8988T (cell line): ENCODE results near the gene GPI.
A peak's percentile ranks its signal among the peaks of the same experiment; 100 is the strongest.
"Not testable (repeated sequence)": the region's sequence is repeated elsewhere in the genome, so short reads cannot be mapped to it uniquely, and the experiment has no call there.

Source experiments
- DNase-seq: peaks from one replicate; pipeline ENCODE4 v3.0.0; 2011

Gene GPI

DNA sequence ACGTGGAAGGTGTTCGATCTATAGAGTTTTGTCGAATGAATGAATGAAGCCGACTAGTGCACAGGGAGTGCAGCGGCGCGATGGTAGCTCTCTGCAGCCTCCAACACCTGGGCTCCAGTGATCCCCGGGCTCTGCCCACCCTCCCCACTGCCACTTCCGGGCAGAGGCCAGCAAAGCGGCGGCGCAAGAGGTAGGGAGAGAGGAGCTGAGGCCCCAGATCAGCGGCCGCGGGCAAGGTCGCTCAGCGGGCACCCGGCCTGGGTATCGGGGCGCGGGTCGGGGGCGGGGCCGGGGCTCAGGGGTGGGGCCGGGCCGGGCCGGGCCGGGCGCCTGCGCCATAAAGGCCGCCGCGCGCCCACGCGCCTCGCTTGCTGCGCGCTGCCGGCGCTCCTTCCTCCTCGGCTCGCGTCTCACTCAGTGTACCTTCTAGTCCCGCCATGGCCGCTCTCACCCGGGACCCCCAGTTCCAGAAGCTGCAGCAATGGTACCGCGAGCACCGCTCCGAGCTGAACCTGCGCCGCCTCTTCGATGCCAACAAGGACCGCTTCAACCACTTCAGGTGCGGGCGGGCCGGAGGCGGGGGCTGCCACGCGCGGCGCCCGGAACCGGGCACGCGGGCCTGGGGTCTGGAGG, at the start of gene GPI:
GPI (plus strand) TSS at position 367 of the 633 bp plus-strand sequence; CDS start at position 438, 71 bp downstream.
- DNase-seq = peak; percentile 81

DNA sequence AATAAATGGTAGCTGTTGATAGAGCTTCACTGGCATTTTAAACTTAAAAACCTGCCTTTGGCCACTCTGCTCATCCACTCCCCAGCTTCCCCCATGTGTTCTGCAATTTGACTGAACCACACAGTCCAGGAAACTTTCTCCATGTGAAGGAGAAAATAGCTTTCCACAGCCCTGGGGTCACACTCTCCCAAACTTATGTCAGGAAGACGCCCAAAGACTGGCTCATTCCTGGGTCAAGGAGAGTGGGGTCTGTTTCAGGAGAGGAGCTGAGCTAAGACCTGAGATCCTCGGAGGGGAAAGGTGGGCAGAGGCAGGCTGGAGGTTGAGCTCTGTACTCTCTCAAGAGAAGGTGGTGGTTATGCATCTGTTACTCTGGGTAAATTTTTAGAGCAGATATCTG, 48.7 kb upstream of the GPI start:
- no peak for DNase-seq

DNA sequence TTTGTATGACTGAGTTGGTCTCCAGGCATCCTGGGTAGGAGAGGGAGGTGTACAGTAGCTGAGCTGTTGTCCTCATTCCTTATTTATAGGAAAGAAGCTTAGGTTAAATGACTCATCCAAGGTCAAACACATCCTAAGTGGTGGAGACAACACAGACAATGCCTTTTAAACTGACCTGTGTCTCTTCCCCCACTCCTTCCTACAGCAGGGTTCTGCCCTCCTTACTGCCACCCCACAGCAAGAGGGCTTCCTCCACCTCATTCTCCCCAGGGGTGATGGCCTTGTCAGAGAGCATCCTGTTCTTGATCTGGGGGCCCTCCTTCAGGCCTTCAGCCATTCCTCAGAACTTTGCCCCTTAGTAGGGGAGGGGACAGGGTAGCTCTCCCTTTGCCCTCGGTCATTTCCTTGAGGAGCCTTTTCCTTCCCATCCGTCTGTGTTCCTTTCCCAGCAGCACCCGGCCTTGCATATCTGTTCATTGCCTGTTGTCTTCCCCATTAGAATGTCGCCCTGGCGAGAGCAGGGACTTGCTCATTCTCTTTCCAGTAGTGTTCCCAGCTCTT, 48.2 kb upstream of the GPI start:
- no peak for DNase-seq

DNA sequence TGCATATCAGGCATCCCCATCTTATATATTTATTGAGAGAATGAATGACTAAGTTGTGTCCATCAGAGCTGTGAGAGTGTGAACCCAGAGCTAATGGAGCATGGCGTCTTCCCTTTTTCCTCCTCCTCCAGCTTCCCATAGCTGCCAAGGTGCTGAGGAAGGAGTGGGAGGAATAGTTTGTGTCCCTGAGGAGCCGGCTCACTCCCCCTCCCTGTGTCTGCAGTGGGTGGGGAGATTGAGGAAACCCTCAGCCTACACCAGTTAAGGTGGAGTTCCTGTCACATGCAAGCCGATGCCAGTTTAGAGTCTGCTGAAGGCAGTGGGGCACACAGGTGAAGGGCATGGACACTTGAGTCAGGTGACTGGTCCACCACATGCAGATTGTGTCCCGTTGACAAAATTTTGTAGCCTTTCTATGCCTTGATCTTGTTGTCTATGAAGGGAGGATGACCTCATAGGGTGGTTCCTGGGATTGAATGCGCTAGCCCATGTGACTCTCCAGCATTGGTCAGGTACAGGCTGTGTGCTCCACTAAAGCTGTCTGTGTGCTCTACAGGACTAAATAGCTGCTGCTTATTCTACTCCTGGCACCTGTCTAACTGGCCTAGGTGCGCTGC, 47.6 kb upstream of the GPI start:
- no peak for DNase-seq

GRCh38 chr19:34319230-34319585, 45.8 kb upstream of the GPI start:
- no peak for DNase-seq

DNA sequence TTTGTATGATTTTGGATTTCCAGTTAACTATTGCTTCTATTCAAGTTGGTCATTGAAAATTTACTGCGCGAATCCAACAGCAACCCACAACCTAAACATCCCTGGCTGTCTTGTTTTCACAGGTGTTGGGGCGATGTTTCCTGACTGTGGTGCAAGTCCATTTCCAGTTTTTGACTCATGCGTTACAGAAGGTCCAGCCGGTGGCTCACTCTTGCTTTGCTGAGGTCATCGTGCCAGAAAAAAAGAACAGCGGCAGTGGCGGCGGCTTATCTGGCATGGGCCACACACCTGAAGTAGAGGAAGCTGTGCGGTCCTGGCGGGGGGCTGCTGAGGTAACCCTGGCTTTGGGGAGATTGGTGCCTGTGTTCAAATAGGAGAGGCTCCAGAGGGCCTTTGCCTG, 45.2 kb upstream of the GPI start:
- DNase-seq = no peak

GRCh38 chr19:34320277-34320676, 44.7 kb upstream of the GPI start:
- no peak for DNase-seq

DNA sequence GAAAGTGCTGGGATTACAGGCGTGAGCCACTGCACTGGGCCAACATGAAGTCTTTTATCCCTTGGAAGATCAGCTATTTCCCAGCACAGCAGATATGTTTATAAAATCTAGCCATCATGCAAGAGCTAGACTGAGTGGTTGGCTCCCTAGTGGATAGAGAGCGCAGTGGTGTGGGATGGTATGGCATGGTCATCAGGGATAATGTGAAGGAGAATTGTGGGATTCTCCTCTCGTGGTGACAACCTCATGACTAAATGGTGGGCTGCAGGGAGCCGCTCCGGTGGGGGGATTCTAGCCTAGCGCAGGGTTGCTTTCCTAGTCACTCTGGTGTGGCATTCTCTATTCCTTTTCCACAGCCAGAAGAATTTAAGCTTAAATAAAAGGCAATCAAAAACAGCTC, 43.3 kb upstream of the GPI start:
- no peak for DNase-seq

DNA sequence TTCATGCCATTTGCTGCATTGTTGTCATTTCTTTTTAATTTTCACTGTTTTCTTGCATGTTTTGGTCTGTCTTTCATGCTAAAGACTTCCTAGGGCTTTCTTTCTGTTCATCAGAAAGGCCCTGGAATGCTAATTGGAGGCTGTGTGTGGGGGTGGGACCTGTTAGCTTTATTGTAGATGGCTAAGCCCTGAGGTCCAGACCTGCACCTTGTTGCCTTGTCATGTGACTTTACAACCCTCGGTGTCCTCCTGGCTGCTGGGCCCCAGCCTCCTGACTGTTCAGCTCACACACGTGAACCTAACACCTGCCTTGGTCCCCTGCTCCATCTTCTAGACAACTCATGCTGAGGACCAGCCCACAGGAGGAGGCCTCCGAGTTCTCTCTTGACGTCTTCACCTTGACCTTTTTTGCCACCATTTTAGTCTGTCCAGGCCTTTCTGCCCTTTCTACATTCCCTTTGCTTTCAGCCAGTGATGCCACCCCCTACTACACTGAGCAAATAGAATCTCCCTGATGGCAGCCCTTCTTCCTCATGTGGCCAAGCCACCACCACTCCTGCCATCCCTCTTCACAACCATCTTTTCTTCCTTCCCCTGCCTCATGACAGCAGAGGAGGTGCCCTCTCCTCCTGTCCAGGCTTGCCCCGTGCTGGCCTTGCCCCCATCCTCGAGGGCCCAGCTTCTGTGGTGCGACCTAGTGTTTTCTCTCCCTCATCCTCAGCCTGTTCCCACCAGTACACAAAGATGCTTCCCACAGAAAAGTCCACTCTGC, 41.4 kb upstream of the GPI start:
- DNase-seq = no peak

DNA sequence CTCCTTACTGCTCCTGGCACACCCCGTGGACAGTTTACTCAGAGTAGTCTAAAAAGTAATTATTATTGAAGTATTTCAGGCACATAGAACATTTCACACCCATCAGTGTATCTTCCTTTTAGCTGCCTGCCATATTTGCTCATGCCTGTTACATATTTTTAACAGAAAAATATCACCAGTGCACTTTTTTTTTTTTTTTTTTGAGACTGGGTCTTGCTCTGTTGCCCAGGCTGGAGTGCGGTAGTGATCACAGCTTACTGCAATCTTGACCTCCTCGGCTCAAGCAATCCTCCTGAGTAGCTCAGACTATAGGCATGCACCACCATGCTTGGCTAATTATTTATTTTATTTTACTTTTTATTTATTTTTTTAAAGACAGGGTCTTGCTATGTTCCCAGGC, 40.7 kb upstream of the GPI start:
- no peak for DNase-seq

DNA sequence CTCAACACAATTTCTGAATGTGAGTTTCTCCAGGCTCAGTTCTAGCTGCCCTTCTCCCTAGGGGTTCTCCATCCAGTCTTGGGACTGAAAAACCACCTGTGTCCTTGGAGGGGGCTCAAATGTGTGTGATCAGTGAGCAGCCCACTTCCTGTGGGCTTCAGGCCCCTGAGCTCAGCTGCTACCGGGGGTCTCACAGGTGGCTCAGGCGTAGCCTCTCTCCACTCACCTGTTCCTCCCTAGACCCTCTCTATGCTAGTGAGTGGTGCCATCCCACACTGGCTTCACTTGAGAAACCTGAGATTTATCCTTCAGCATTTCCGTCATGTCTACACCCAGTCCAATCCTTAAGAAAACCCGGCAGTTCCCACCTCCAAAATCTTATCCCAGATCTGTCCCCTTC, 39.8 kb upstream of the GPI start:
- no peak for DNase-seq

GRCh38 chr19:34325981-34326787, 38.8 kb upstream of the GPI start:
- no peak for DNase-seq

DNA sequence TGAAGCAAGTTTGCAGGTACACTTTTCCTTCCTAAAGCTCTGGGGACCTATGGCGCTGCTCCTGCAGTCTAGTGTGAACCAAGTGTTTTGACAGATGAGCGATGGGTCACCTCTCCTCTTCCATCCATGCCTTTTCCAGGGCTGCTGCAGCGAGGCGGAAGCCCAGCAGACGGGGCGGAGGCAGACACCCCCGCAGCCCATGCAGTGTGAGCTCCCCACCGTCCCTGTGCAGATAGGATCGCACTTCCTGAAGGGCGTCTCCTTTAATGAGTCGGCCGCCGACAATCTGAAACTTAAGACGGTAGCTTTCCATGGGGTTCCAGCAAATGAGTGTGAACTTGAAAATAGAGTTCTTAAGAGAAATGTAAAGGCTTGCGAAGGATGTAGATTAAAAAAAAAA, 37.1 kb upstream of the GPI start:
- DNase-seq = no peak

DNA sequence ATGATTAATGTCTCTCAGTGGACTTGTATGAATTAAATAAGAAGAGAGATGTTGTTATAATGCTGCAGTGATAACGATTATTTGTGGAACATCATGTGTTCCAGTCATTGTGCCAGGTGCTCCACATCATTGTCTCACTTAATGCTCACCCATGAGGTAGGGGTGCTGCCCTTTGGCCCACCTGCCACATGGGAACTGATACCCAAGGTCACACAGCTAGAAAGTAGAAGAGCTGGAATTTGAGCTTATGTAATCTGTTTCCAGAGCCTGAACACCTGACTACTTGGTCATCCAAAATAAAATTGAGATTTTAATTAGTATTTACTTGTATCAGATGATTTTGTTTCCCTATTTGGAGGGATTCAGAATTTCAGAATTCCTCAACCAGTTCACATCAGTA, 36.0 kb upstream of the GPI start:
- DNase-seq = no peak

DNA sequence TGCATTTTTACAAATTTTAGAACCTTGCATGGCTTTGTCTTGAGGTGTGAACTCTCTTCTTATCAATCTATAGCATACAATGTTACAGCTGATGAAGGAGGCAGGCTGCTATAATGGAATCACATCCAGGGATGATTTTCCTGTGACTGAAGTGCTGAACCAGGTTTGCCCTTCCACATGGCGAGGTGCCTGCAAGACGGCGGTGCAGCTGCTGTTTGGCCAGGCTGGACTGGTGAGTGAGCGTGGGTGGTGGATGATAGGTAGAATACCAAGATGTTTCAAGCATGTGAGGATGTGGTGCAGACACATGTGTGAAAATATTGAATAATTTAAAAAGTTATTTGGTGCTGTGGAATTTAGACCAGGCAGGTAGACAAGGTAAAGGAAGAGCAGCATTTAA, 34.9 kb upstream of the GPI start:
- no peak for DNase-seq

- DNase-seq = not testable (repeated sequence)
Measured at GRCh38 chr19:34330596-34330995, 34.4 kb upstream of the GPI start.

- DNase-seq = not testable (repeated sequence)
Measured at GRCh38 chr19:34331596-34331995, 33.4 kb upstream of the GPI start.

DNA sequence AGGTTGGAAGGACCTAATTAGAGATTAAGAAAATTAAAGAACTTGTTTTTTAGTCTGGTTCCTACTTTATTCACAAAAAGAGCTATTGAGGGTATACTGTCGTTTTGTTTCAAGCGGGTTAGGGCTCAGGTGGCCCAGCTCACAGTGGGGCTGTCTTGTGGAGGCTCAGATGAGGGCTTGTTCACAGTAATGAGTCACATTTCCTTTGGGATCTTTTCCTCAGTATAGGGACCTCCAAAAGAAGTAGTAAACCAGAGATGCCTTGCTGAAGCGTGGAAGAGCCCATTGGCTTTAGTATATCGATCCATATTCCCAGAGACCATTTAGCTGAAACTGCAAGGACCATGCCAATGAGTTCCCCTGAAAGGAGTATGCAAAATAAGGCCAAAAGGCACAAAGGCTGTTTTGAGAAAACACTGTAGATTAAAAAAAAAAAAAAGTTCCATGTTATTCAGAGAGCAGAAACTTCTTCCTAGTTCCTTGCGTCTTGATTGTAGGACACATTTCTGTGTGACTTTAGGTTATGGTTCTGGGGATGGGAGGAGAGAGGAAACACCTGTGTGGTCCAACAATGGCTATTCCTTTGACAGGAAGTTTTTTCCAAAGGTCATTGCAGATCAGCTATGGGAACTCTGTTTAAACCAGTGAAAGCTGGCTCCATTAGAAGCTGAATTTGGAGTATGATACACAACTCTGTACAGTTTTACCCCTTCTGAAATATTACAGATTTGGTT, 32.8 kb upstream of the GPI start:
- no peak for DNase-seq

DNA sequence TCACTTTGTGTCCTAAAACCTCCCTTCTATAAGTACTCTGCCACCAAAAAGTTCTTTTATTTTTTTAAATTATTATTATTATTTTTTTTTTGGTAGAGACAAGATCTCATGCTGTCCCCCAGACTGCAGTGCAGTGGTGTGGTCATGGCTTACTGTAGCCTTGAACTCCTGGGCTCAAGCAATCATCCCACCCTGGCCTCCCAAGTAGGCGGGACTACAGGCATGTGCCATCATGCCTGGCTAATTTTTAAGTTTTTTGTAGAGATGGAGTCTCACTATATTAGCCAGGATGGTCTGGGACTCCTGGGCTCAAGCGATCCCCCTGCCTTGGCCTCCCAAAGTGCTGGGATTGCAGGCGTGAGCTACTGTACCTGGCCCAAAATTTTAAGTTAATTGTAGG, 29.1 kb upstream of the GPI start:
- no peak for DNase-seq

GRCh38 chr19:34336781-34337271, 28.2 kb upstream of the GPI start:
- no peak for DNase-seq

GRCh38 chr19:34337739-34338138, 27.3 kb upstream of the GPI start:
- DNase-seq = no peak

DNA sequence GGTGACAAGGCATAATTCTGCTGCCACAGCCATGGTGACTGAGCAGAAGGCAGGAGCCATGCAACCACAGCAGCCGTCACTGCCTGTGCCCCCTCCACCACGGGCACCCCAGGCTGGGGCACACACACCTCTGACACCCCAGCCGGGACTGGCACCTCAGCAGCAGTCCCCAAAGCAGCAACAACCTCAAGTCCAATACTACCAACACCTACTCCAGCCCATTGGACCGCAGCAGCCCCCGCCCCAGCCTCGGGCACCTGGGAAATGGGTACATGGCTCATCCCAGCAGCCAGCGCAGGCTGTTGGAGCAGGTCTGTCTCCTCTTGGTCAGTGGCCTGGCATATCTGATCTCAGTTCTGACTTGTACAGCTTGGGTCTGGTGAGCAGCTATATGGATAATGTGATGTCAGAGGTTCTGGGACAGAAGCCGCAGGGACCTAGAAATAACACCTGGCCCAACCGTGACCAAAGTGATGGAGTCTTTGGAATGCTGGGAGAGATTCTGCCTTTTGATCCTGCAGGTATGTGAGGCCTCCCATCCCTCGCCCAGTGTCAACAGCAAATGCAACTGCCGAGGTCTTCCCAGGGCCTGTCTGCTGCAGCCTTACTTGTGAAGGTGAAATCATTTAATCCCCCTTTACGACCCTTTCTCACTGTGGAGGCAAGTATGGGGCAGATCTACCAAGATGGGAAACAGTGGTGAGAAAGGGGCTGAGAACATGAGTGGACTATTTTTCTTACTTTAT, 22.9 kb upstream of the GPI start:
- DNase-seq = no peak
